B cell (primary cell): Measurements from ENCODE around the gene GLCE. TPM values are rescaled to one million over a fixed set of nuclear protein-coding genes. Genes with fewer than 3 reads are reported as not detected.
"Not testable (repeated sequence)": the region's sequence is repeated elsewhere in the genome, so short reads cannot be mapped to it uniquely, and the experiment has no call there.

Source experiments
- ATAC-seq: fragments of 200-7000 bp; cut with Tn5 transposase; one replicate; pipeline ENCODE4 v1.10.0; 2021; ENCODE audit warnings: low read depth, mild to moderate bottlenecking, moderate number of reproducible peaks, moderate library complexity
- CTCF ChIA-PET: fragments of 350-600 bp; sonication (Branson Sonifier 250); formaldehyde crosslinking; loops from one replicate; lab custom pipeline; 2021; ENCODE audit warnings: antibody characterized with exemption, inconsistent platforms; lab: Charles Lee
- POLR2A ChIA-PET: fragments of 350-600 bp; sonication (Branson Sonifier 250); formaldehyde crosslinking; loops from one replicate; lab custom pipeline; 2021; ENCODE audit warnings: antibody characterized with exemption; lab: Charles Lee
- DNase-seq: peaks from one replicate; pipeline ENCODE4 v3.0.0; 2013
- H2AFZ ChIP-seq: 2 replicates; pipeline ENCODE4 v1.6.1; 2012; ENCODE audit warnings: mild to moderate bottlenecking, low read depth, low read length; ENCODE audit not compliant: insufficient read depth, poor library complexity, severe bottlenecking
- H3K27ac ChIP-seq, 2 donors: 1 replicate in 1 of 2; 2 replicates in 1 of 2; pipeline ENCODE4 v1.5.1; 2012 to 2013; ENCODE audit warnings: low read length in 2 of 2, mild to moderate bottlenecking in 2 of 2, moderate library complexity in 1 of 2
- H3K27me3 ChIP-seq, 4 experiments: fragments of 200-600 bp in 1 of 4; sonication (generic) in 1 of 4; replicated peaks in 1 of 4; 1 replicate in 2 of 4; 2 replicates in 2 of 4; pipeline versions ENCODE4 v1.6.1 to v1.7.0; 2013 to 2016; ENCODE audit warnings: low read length in 3 of 4, mild to moderate bottlenecking in 2 of 4, mixed read lengths in 1 of 4, moderate library complexity in 1 of 4; ENCODE audit not compliant: insufficient read depth in 4 of 4, control insufficient read depth in 3 of 4; ENCODE audit errors: control extremely low read depth in 1 of 4
- H3K36me3 ChIP-seq, 2 experiments: replicated peaks in 1 of 2; 1 replicate in 1 of 2; 2 replicates in 1 of 2; pipeline versions ENCODE4 v1.6.1 to v1.7.1; 2013; ENCODE audit warnings: low read length in 1 of 2; ENCODE audit not compliant: insufficient read depth in 2 of 2, control insufficient read depth in 1 of 2; ENCODE audit errors: control extremely low read depth in 1 of 2, extremely low read depth in 1 of 2
- H3K4me1 ChIP-seq, 2 donors: fragments of 200-600 bp in 1 of 2; sonication (generic) in 1 of 2; 1 replicate in 1 of 2; 2 replicates in 1 of 2; pipeline versions ENCODE4 v1.5.1 to v1.6.1; 2013 to 2017; ENCODE audit warnings: low read length in 2 of 2; ENCODE audit not compliant: control insufficient read depth in 2 of 2, insufficient read depth in 2 of 2
- H3K4me2 ChIP-seq: replicated peaks from 2 replicates; pipeline ENCODE3; 2012; ENCODE audit warnings: mild to moderate bottlenecking, low read depth, low read length; ENCODE audit not compliant: poor library complexity, severe bottlenecking
- H3K4me3 ChIP-seq, 5 experiments: fragments of 200-600 bp in 1 of 5; sonication (generic) in 1 of 5; 1 replicate in 3 of 5; 2 replicates in 2 of 5; pipeline versions ENCODE4 v1.5.1 to v1.7.0; 2011 to 2016; ENCODE audit warnings: low read length in 4 of 5, mild to moderate bottlenecking in 4 of 5, low read depth in 2 of 5, control low read depth in 1 of 5, moderate library complexity in 1 of 5; ENCODE audit not compliant: insufficient read depth in 1 of 5; ENCODE audit errors: control extremely low read depth in 1 of 5, extremely low read depth in 1 of 5
- H3K79me2 ChIP-seq: fragments of 200-600 bp; sonication (generic); one replicate; pipeline ENCODE4 v1.6.0; 2016; ENCODE audit warnings: low read length; ENCODE audit not compliant: control insufficient read depth, insufficient read depth
- H3K9ac ChIP-seq: fragments of 200-600 bp; sonication (generic); 2 replicates; pipeline ENCODE4 v1.6.1; 2017; ENCODE audit warnings: mild to moderate bottlenecking, low read length, moderate library complexity
- H3K9me3 ChIP-seq, 3 donors: one replicate each; pipeline versions ENCODE4 v1.6.1 to v1.7.1; 2013; ENCODE audit warnings: low read length in 2 of 3; ENCODE audit not compliant: control insufficient read depth in 2 of 3, insufficient read depth in 1 of 3; ENCODE audit errors: control extremely low read depth in 1 of 3
- H4K20me1 ChIP-seq: 2 replicates; pipeline ENCODE4 v1.6.0; 2012; ENCODE audit warnings: mild to moderate bottlenecking, low read length; ENCODE audit not compliant: insufficient read depth, control insufficient read depth, poor library complexity, severe bottlenecking
- H3K27ac Mint-ChIP-seq: one replicate; pipeline ENCODE4 v1.8.0; 2021; ENCODE audit warnings: mixed read lengths
- H3K27me3 Mint-ChIP-seq: one replicate; pipeline ENCODE4 v1.8.0; 2021; ENCODE audit warnings: mixed read lengths
- H3K4me1 Mint-ChIP-seq: one replicate; pipeline ENCODE4 v1.8.0; 2021; ENCODE audit warnings: mixed read lengths
- H3K4me3 Mint-ChIP-seq: one replicate; pipeline ENCODE4 v1.8.0; 2021; ENCODE audit warnings: mixed read lengths
- H3K9me3 Mint-ChIP-seq: one replicate; pipeline ENCODE4 v1.8.0; 2022; ENCODE audit warnings: mixed read lengths; ENCODE audit not compliant: insufficient read depth
- EZH2 ChIP-seq: IDR thresholded peaks from 2 replicates; pipeline ENCODE4 v1.6.1; 2012; ENCODE audit warnings: borderline replicate concordance, low read depth, mild to moderate bottlenecking, moderate library complexity, low read length; ENCODE audit not compliant: insufficient read depth, poor library complexity, severe bottlenecking
- WGBS: methylation state at CpG from one replicate; pipeline ENCODE4 v1.1.5; 2013; ENCODE audit warnings: missing lambda C conversion rate; ENCODE audit not compliant: insufficient coverage; 5-methylcytosine and 5-hydroxymethylcytosine counted together
- intact Hi-C: fragments of 100-400 bp; cut with micrococcal nuclease; formaldehyde crosslinking; loops from one replicate; pipeline ENCODE4 v1.10.0; 2022
- polyA plus RNA-seq: library from polyadenylated mRNA; depleted of rRNA; stranded (reverse); fragments of >200 nt; gene quantifications from 2 replicates; pipeline ENCODE4 v1.2.3, GENCODE V29; 2012
- total RNA-seq, 2 donors: library from RNA; stranded (reverse); fragments of 120-200 nt in 1 of 2; gene quantifications; 1 replicate in 1 of 2; 2 replicates in 1 of 2; pipeline versions ENCODE4 v1.2.3 to v1.2.4, GENCODE V29; 2013 to 2022
- TF ChIP-seq, protein P1 (sequence below): fragments of 200-600 bp; IDR thresholded peaks from one replicate; pipeline ENCODE4 v1.8.0; 2022; ENCODE audit warnings: antibody characterized with exemption, mild to moderate bottlenecking

The GLCE gene
- total and polyA plus RNA-seq, 2 donors (not counting 1 experiment from before 2014, with no cell fraction given) = 3.0 to 5.3 TPM

DNA sequence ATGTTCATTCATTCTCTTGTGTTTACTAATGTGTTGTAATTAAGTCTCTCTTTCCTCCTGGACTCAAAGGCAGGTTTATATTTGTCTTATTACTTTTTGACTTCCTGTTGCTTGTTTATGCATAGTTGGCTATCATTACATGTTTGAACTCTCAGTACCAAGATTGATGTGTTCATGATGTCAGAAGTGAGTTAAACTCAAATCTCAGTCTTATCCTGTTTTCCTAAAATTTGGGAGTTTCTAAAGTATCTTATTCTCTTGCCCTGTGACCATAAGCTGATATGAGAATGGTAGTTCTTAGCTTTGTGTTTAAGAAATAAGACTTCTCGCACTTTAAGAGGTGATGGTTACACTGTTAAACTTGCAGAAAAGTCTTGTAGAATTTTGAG lies 5.2 kb downstream of the GLCE start:
- peaks cover 7% of the 10 kb centered on the region for H3K79me2 ChIP-seq
- H3K27me3 ChIP-seq = no peaks in the 10 kb centered on the region
- WGBS = no CpG with 5 or more reads among the region's 1 CpG
- ATAC-seq = no peak
- no peak for DNase-seq
- intact Hi-C loops = no loop called here
- H3K9me3 ChIP-seq = no peaks in the 10 kb centered on the region
- Mint-ChIP-seq H3K9me3 (no peaks in the 10 kb centered on the region), H3K4me1 (peaks cover 7% of the 10 kb centered on the region), H3K4me3 (no peak overlapping the region), H3K27me3 (peaks cover 4% of the 10 kb centered on the region), H3K27ac (no peak overlapping the region)
- TF ChIP-seq EZH2 = no peak
- TF ChIP-seq, protein P1, sequence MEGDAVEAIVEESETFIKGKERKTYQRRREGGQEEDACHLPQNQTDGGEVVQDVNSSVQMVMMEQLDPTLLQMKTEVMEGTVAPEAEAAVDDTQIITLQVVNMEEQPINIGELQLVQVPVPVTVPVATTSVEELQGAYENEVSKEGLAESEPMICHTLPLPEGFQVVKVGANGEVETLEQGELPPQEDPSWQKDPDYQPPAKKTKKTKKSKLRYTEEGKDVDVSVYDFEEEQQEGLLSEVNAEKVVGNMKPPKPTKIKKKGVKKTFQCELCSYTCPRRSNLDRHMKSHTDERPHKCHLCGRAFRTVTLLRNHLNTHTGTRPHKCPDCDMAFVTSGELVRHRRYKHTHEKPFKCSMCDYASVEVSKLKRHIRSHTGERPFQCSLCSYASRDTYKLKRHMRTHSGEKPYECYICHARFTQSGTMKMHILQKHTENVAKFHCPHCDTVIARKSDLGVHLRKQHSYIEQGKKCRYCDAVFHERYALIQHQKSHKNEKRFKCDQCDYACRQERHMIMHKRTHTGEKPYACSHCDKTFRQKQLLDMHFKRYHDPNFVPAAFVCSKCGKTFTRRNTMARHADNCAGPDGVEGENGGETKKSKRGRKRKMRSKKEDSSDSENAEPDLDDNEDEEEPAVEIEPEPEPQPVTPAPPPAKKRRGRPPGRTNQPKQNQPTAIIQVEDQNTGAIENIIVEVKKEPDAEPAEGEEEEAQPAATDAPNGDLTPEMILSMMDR = no peak
- ChIA-PET POLR2A (no interaction called here), CTCF (no interaction called here)
- H2AFZ ChIP-seq = no peak overlapping the region
- H4K20me1 ChIP-seq = no peaks in the 10 kb centered on the region
- H3K4me1 ChIP-seq = peaks cover 6 to 7% of the 10 kb centered on the region in 2 donors
- H3K4me2 ChIP-seq = no peak overlapping the region
- no peak overlapping the region for H3K27ac ChIP-seq
- no peak overlapping the region for H3K9ac ChIP-seq
- H3K4me3 ChIP-seq = no peak overlapping the region
- no peaks in the 10 kb centered on the region for H3K36me3 ChIP-seq

- no peak overlapping the region for H3K27ac ChIP-seq
- H3K4me1 ChIP-seq = no peaks in the 10 kb centered on the region
- no peak for DNase-seq
- no peaks in the 10 kb centered on the region for H3K36me3 ChIP-seq
- Mint-ChIP-seq H3K4me1 (no peaks in the 10 kb centered on the region), H3K27ac (no peak overlapping the region), H3K27me3 (peaks cover 4% of the 10 kb centered on the region), H3K4me3 (no peak overlapping the region), H3K9me3 (no peaks in the 10 kb centered on the region)
- H2AFZ ChIP-seq = no peak overlapping the region
- no peak overlapping the region for H3K4me2 ChIP-seq
- no peak overlapping the region for H3K9ac ChIP-seq
- no peak for TF ChIP-seq EZH2
- TF ChIP-seq, protein P1 = no peak
- no peaks in the 10 kb centered on the region for H4K20me1 ChIP-seq
- CTCF ChIA-PET = no interaction called here
- no peak for ATAC-seq
- no peaks in the 10 kb centered on the region for H3K27me3 ChIP-seq
- no peak overlapping the region for H3K4me3 ChIP-seq
- intact Hi-C loops = no loop called here
- peaks cover 2% of the 10 kb centered on the region for H3K79me2 ChIP-seq
- H3K9me3 ChIP-seq = no peaks in the 10 kb centered on the region
- POLR2A ChIA-PET = no interaction called here
- WGBS = 56% methylated on average over 1 of the region's 2 CpGs
Observed at GRCh38 chr15:69167218-69167846, 6.9 kb downstream of the GLCE start.

DNA sequence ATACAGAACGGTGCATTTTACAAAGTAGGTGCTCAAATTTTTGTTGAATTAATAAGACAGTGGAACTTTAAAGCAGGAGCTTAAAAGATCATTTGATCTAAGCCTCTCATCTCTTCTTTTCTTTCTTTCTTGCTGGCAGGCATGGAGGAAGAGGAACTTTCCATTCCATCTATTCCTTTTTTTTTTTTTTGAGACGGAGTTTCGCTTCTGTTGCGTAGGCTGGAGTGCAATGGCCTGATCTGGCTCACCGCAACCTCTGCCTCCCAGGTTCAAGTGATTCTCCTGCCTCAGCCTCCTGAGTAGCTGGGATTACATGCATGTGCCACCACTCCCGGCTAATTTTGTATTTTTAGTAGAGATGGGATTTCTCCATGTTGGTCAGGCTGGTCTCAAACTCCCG lies 7.9 kb downstream of the GLCE start:
- H3K4me3 ChIP-seq, ATAC-seq, H3K4me1 ChIP-seq, intact Hi-C loops, H3K9me3 ChIP-seq, H3K27ac ChIP-seq, H4K20me1 ChIP-seq, H3K79me2 ChIP-seq, H2AFZ ChIP-seq, H3K9me3 Mint-ChIP-seq, H3K9ac ChIP-seq, H3K4me1 Mint-ChIP-seq, H3K4me2 ChIP-seq, H3K4me3 Mint-ChIP-seq, H3K27me3 ChIP-seq, POLR2A ChIA-PET, CTCF ChIA-PET, H3K27ac Mint-ChIP-seq, H3K36me3 ChIP-seq, DNase-seq, H3K27me3 Mint-ChIP-seq: not testable (repeated sequence)
- 100% methylated on average over 4 of the region's 7 CpGs for WGBS
